D721Med (cell line): ENCODE data around the gene CPN1.

Source experiments
- DNase-seq: peaks from one replicate; pipeline ENCODE4 v3.0.0; 2011; ENCODE audit warnings: low spot score; ENCODE audit not compliant: insufficient read length
- FAIRE-seq: peaks from 2 replicates; lab custom pipeline; 2011; peaks lifted over from hg19 to GRCh38; lab: Jason Lieb, UNC
- TF ChIP-seq, protein P1 (sequence below): IDR thresholded peaks from 2 replicates; pipeline ENCODE4 v1.5.1; 2012; ENCODE audit warnings: mild to moderate bottlenecking, control low read depth; ENCODE audit not compliant: insufficient read depth; ENCODE audit errors: missing control alignments

CPN1 gene

DNA sequence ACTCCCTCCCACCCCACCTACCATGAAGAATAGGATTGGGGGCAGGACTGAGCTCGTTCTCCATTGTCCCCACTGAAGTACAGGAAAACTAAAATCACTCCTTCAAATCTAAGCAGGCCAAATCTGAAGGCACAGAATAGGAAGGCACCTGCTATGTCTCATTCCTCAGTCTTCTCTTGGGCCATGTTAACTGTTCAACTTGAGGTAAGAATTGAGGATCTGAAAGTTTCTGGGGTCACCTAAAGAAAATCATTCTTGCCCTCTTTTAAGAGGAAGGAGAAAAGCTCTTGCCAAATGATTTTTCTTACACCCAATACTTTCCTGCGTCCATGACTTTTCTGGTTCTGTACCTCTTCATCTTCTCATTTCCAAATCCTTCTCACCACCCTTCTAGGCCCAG, 4.9 kb downstream of the CPN1 start:
- DNase-seq, result no peak
- TF ChIP-seq, protein P1, sequence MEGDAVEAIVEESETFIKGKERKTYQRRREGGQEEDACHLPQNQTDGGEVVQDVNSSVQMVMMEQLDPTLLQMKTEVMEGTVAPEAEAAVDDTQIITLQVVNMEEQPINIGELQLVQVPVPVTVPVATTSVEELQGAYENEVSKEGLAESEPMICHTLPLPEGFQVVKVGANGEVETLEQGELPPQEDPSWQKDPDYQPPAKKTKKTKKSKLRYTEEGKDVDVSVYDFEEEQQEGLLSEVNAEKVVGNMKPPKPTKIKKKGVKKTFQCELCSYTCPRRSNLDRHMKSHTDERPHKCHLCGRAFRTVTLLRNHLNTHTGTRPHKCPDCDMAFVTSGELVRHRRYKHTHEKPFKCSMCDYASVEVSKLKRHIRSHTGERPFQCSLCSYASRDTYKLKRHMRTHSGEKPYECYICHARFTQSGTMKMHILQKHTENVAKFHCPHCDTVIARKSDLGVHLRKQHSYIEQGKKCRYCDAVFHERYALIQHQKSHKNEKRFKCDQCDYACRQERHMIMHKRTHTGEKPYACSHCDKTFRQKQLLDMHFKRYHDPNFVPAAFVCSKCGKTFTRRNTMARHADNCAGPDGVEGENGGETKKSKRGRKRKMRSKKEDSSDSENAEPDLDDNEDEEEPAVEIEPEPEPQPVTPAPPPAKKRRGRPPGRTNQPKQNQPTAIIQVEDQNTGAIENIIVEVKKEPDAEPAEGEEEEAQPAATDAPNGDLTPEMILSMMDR, result no peak
- no peak for FAIRE-seq

GRCh38 chr10:100075426-100076220, 6.0 kb downstream of the CPN1 start:
- TF ChIP-seq, protein P1, result no peak
- FAIRE-seq (no peak), DNase-seq (no peak)

DNA sequence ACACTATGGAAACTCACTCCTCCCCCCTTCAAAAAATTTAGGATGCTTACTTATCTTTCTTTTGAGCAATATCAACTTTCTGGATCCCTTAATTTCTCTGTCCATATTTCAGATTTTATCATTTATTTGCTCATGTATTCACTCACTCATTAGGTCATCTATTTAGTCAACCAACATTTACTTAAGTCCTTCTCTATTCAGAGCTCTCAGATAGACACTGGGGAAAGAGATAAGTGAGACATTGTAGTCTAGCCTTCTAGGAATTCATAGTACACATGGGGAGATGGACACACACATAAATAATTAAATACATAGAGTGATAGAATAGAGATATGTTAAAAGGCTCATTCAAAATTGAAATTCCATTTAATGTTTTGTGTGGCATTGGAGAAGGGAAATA, 9.2 kb downstream of the CPN1 start:
- DNase-seq (no peak), FAIRE-seq (no peak)
- TF ChIP-seq, protein P1, result no peak

DNA sequence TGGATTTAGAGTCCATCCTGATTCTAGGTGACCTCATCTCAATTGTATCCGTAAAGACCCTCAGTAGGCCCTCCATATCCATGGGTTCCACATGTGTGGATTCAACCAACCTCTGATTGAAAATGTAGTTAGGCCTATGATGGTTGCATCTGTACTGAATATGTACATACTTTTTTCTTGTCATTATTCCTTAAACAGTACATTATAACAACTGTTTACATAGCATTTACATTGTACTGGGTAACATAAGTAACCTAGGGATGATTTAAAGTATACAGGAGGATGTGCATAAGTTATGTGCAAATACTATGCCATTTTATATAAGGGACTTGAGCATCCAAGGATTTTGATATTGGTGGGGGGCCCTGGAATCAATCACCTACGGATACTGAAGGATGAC, 10.1 kb downstream of the CPN1 start:
- no peak for DNase-seq
- TF ChIP-seq, protein P1, result no peak
- FAIRE-seq, result no peak

DNA sequence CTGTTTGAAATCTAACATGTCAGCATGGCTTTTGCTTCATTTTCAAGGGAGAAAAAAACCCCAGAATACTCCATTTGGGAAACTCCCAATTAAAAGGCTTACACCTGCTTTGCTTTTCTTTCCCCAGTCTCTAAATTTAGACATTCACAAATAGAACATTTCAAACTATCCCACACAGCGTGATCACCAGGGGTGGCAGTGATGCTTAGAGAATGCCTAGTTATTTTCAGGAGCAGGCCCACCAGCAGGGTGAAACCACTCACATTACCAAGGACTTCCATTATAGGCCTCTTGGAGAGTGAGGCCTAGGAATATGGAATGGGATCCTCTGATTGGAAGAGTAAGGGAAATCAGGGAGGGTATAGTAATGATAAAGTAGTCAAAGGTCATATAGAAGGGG, 14.2 kb downstream of the CPN1 start:
- DNase-seq (no peak), FAIRE-seq (no peak)
- TF ChIP-seq, protein P1, result no peak

- FAIRE-seq, result no peak
- no peak for DNase-seq
- TF ChIP-seq, protein P1, result no peak
These were observed 16.5 kb downstream of the CPN1 start for GRCh38 chr10:100065084-100065660.

- FAIRE-seq (no peak), DNase-seq (no peak)
- TF ChIP-seq, protein P1, result no peak
These were observed 20.3 kb downstream of the CPN1 start for GRCh38 chr10:100061401-100061800.
